Gastroesophageal sphincter (tissue), 3 donors: Measurements from ENCODE around the gene AATF.

ENCODE experiments used
- CTCF ChIP-seq, 4 experiments: fragments of 200-600 bp in 2 of 4; fragments of 450-650 bp in 2 of 4; sonication (generic) in 1 of 4; IDR thresholded peaks; one replicate each; pipeline ENCODE4 v1.5.1; 2017 to 2019; ENCODE audit warnings: antibody characterized with exemption in 4 of 4, mild to moderate bottlenecking in 2 of 4, moderate library complexity in 2 of 4
- EP300 ChIP-seq: sonication (generic); formaldehyde crosslinking; IDR thresholded peaks from one replicate; pipeline ENCODE4 v1.6.1; 2017; ENCODE audit warnings: antibody characterized with exemption, mild to moderate bottlenecking
- POLR2A ChIP-seq, 2 donors: fragments of 450-650 bp; IDR thresholded peaks; one replicate each; pipeline ENCODE4 v1.6.1; 2017; ENCODE audit warnings: antibody characterized with exemption in 2 of 2, mild to moderate bottlenecking in 2 of 2, moderate library complexity in 1 of 2

GRCh38 chr17:37086948-37087347, 138.2 kb downstream of the AATF start:
- TF ChIP-seq POLR2A (IDR thresholded peaks at IDR 0.05) (no peak), CTCF (IDR thresholded peaks at IDR 0.05) (no peak), EP300 (no peak)
